IMR-90 (cell line): ENCODE results near the gene ZNF746. TPM values are rescaled to one million over a fixed set of nuclear protein-coding genes. Genes with fewer than 3 reads are reported as not detected.
A peak's percentile ranks its signal among the peaks of the same experiment; 100 is the strongest.

ENCODE experiments used
- ATAC-seq: fragments of 200-7000 bp; cut with Tn5 transposase; 2 replicates; pipeline ENCODE4 v1.9.1; 2020; ENCODE audit warnings: low read depth, mild to moderate bottlenecking, moderate library complexity
- BruUV-seq: library from RNA; stranded (reverse); fragments of 400-500 nt; replicated peaks from 2 replicates; lab custom pipeline; 2021; lab: Mats Ljungman, UMichigan
- CTCF ChIA-PET: fragments of 300-600 bp; formaldehyde crosslinking; extraction: SDS; loops from one replicate; lab custom pipeline; 2021; ENCODE audit warnings: antibody characterized with exemption; lab: Yijun Ruan, JAX
- POLR2A ChIA-PET: fragments of 300-600 bp; sonication (Branson Sonifier 250); formaldehyde crosslinking; loops from one replicate; lab custom pipeline; 2022; ENCODE audit warnings: antibody characterized with exemption; ENCODE audit not compliant: unreplicated experiment; lab: Charles Lee
- DNase-seq: peaks from one replicate; pipeline ENCODE4 v3.0.0; 2013
- H2AFZ ChIP-seq: replicated peaks from 2 replicates; pipeline ENCODE3; 2013; ENCODE audit warnings: low read length, mild to moderate bottlenecking; ENCODE audit not compliant: poor library complexity
- H2AK5ac ChIP-seq: 2 replicates; pipeline ENCODE4 v1.6.1; 2013; ENCODE audit warnings: low read depth, low read length, inconsistent platforms
- H2AK9ac ChIP-seq: replicated peaks from 2 replicates; pipeline ENCODE3; 2013; ENCODE audit warnings: mild to moderate bottlenecking, low read depth, low read length, moderate library complexity; ENCODE audit not compliant: poor library complexity
- H2BK120ac ChIP-seq: 2 replicates; pipeline ENCODE4 v1.6.1; 2013; ENCODE audit warnings: low read depth, low read length, inconsistent platforms
- H2BK15ac ChIP-seq: 3 replicates; pipeline ENCODE4 v1.6.1; 2013; ENCODE audit warnings: low read depth, low read length, inconsistent platforms
- H2BK20ac ChIP-seq: 2 replicates; pipeline ENCODE4 v1.6.1; 2013; ENCODE audit warnings: low read depth, mild to moderate bottlenecking, inconsistent platforms, low read length, moderate library complexity
- H2BK5ac ChIP-seq: 2 replicates; pipeline ENCODE4 v1.6.1; 2013; ENCODE audit warnings: mild to moderate bottlenecking, low read depth, low read length, inconsistent platforms; ENCODE audit not compliant: poor library complexity, severe bottlenecking
- H3K14ac ChIP-seq: replicated peaks from 2 replicates; pipeline ENCODE4 v1.6.1; 2013; ENCODE audit warnings: low read depth, low read length, inconsistent platforms
- H3K18ac ChIP-seq: 2 replicates; pipeline ENCODE4 v1.6.1; 2013; ENCODE audit warnings: low read depth, low read length, control low read depth
- H3K23ac ChIP-seq: 2 replicates; pipeline ENCODE4 v1.6.1; 2013; ENCODE audit warnings: low read depth, low read length, inconsistent platforms
- H3K27ac ChIP-seq: 2 replicates; pipeline ENCODE4 v1.5.1; 2013; ENCODE audit warnings: mild to moderate bottlenecking, control low read depth, low read length; ENCODE audit not compliant: insufficient read depth
- H3K27me3 ChIP-seq: 2 replicates; pipeline ENCODE4 v1.6.1; 2013; ENCODE audit warnings: low read length; ENCODE audit not compliant: control insufficient read depth, insufficient read depth
- H3K36me3 ChIP-seq: 2 replicates; pipeline ENCODE4 v1.6.1; 2013; ENCODE audit warnings: low read length, mixed read lengths; ENCODE audit not compliant: control insufficient read depth, insufficient read depth
- H3K4ac ChIP-seq: 2 replicates; pipeline ENCODE4 v1.6.1; 2013; ENCODE audit warnings: low read depth, low read length, inconsistent platforms
- H3K4me1 ChIP-seq: 2 replicates; pipeline ENCODE4 v1.6.1; 2013; ENCODE audit warnings: low read length, mixed read lengths; ENCODE audit not compliant: control insufficient read depth, insufficient read depth
- H3K4me2 ChIP-seq: 2 replicates; pipeline ENCODE4 v1.6.1; 2013; ENCODE audit warnings: low read depth, mild to moderate bottlenecking, control low read depth, low read length, moderate library complexity
- H3K4me3 ChIP-seq: 2 replicates; pipeline ENCODE4 v1.5.1; 2013; ENCODE audit warnings: low read depth, mild to moderate bottlenecking, control low read depth, low read length, moderate library complexity; ENCODE audit not compliant: insufficient read depth
- H3K56ac ChIP-seq: 2 replicates; pipeline ENCODE4 v1.6.1; 2013; ENCODE audit warnings: low read length, inconsistent platforms; ENCODE audit not compliant: insufficient read depth; ENCODE audit errors: extremely low read depth
- H3K79me1 ChIP-seq, 2 experiments: 2 replicates each; pipeline ENCODE4 v1.6.1; 2013; ENCODE audit warnings: low read length in 2 of 2, inconsistent platforms in 1 of 2, low read depth in 1 of 2
- H3K9ac ChIP-seq: 2 replicates; pipeline ENCODE4 v1.6.1; 2013; ENCODE audit warnings: low read depth, low read length, control low read depth
- H3K9me1 ChIP-seq: 2 replicates; pipeline ENCODE4 v1.6.1; 2013; ENCODE audit warnings: low read length, inconsistent platforms; ENCODE audit not compliant: insufficient read depth
- H3K9me3 ChIP-seq: 2 replicates; pipeline ENCODE4 v1.6.1; 2013; ENCODE audit warnings: low read length; ENCODE audit not compliant: control insufficient read depth, insufficient read depth
- H4K20me1 ChIP-seq: 2 replicates; pipeline ENCODE4 v1.6.1; 2013; ENCODE audit warnings: low read length, inconsistent platforms; ENCODE audit not compliant: insufficient read depth
- H4K5ac ChIP-seq: 2 replicates; pipeline ENCODE4 v1.6.1; 2013; ENCODE audit warnings: mild to moderate bottlenecking, low read depth, low read length, control low read depth
- H4K8ac ChIP-seq, 2 experiments: 2 replicates each; pipeline ENCODE4 v1.6.1; 2013; ENCODE audit warnings: low read depth in 2 of 2, low read length in 2 of 2, control low read depth in 1 of 2, inconsistent platforms in 1 of 2
- H4K91ac ChIP-seq: 2 replicates; pipeline ENCODE4 v1.6.1; 2013; ENCODE audit warnings: low read depth, low read length, inconsistent platforms; ENCODE audit not compliant: insufficient read depth
- CEBPB ChIP-seq: IDR thresholded peaks from 2 replicates; pipeline ENCODE4 v1.6.1; 2012; ENCODE audit warnings: low read depth, low read length, improper control_type of control experiment
- MAFK ChIP-seq: IDR thresholded peaks from 2 replicates; pipeline ENCODE4 v1.6.1; 2012; ENCODE audit warnings: low read depth, low read length, improper control_type of control experiment
- POLR2A ChIP-seq: IDR thresholded peaks from 2 replicates; pipeline ENCODE4 v1.6.1; 2012; ENCODE audit warnings: mild to moderate bottlenecking, low read depth, low read length
- RCOR1 ChIP-seq: IDR thresholded peaks from 2 replicates; pipeline ENCODE4 v1.6.1; 2012; ENCODE audit warnings: mild to moderate bottlenecking, low read length, improper control_type of control experiment; ENCODE audit not compliant: insufficient replicate concordance
- WGBS, 2 experiments: methylation state at CpG; one replicate each; pipeline versions ENCODE4 v1.1.5 to v1.1.7; 2013; ENCODE audit warnings: missing lambda C conversion rate in 2 of 2; ENCODE audit not compliant: insufficient read length in 1 of 2; ENCODE audit errors: extremely low coverage in 2 of 2; 5-methylcytosine and 5-hydroxymethylcytosine counted together
- dilution Hi-C: fragments of 300-500 bp; cut with HindIII; formaldehyde crosslinking; loops from one replicate; pipeline ENCODE4 v1.14.3; 2018; ENCODE audit warnings: low sequenced_read_pairs; ENCODE audit not compliant: unreplicated experiment
- in situ Hi-C: fragments of 300-500 bp; cut with MboI; formaldehyde crosslinking; loops from 3 replicates; pipeline ENCODE4 v1.14.3; 2019; ENCODE audit warnings: low sequenced_read_pairs, inconsistent platforms, mixed read lengths
- intact Hi-C: fragments of 100-400 bp; cut with micrococcal nuclease; formaldehyde crosslinking; loops from 2 replicates; pipeline ENCODE4 v1.10.0; 2022
- polyA plus RNA-seq, 3 experiments: library from polyadenylated mRNA; depleted of rRNA; stranded (reverse); fragments of >200 nt; gene quantifications; 2 replicates each; pipeline ENCODE4 v1.2.3, GENCODE V29; 2012; ENCODE audit warnings: low replicate concordance in 1 of 3
- total RNA-seq: library from RNA; depleted of rRNA; stranded (reverse); fragments of >200 nt; gene quantifications from 2 replicates; pipeline ENCODE4 v1.2.3, GENCODE V29; 2012

ZNF746 gene
- total and polyA plus RNA-seq, 2 of the 4 experiments (the other 2 are of a cell fraction), result 6.6 to 8.4 TPM

- no peak overlapping the region for H2BK15ac ChIP-seq
- 0% methylated on average over 1 of the region's 24 CpGs; no CpG with 5 or more reads in 1 of the 2 experiments for WGBS, 2 experiments
- no peak overlapping the region for H3K4me3 ChIP-seq
- ChIA-PET CTCF (interaction anchor here (1.1 to 1.5 kb wide), 2 partner anchors 16 to 162 kb away, joined by 3 read pairs; partner anchors contain the start of gene ZNF783), POLR2A (no interaction called here)
- H3K36me3 ChIP-seq, result peaks cover 1% of the 10 kb centered on the region; the same call in 1 of the 2 replicates
- in situ Hi-C loops, result no loop called here
- no peak overlapping the region for H4K91ac ChIP-seq
- no peaks in the 10 kb centered on the region; the same call in 1 of the 2 replicates for H3K9me1 ChIP-seq
- H3K4ac ChIP-seq, result no peak overlapping the region
- no TSS peak for BruUV-seq
- H2BK5ac ChIP-seq, result no peak overlapping the region
- H2AK5ac ChIP-seq, result no peak overlapping the region
- no peak overlapping the region for H2BK20ac ChIP-seq
- H2AK9ac ChIP-seq, result no peak overlapping the region
- no peaks in the 10 kb centered on the region for H3K4me1 ChIP-seq
- H3K23ac ChIP-seq, result no peak overlapping the region
- DNase-seq, result no peak
- H3K9me3 ChIP-seq, result no peaks in the 10 kb centered on the region
- intact Hi-C loops, result loop anchor here (5.0 to 10.0 kb wide), 2 partner anchors 111 to 201 kb away; no protein-coding TSS in a partner anchor
- TF ChIP-seq MAFK (no peak), POLR2A (no peak), CEBPB (no peak), RCOR1 (no peak)
- no peaks in the 10 kb centered on the region for H3K79me1 ChIP-seq
- no peak overlapping the region for H3K4me2 ChIP-seq
- no peak overlapping the region; a peak in 1 of 4 replicates for H4K8ac ChIP-seq
- H3K9ac ChIP-seq, result no peak overlapping the region
- no peaks in the 10 kb centered on the region for H3K27me3 ChIP-seq
- H2BK120ac ChIP-seq, result no peak overlapping the region
- H3K14ac ChIP-seq, result no peak overlapping the region
- peak overlapping the region; percentile 67 for H2AFZ ChIP-seq
- dilution Hi-C loops, result no loop called here
- no peak overlapping the region for H3K18ac ChIP-seq
- no peak for ATAC-seq
- H3K27ac ChIP-seq, result no peak overlapping the region
- H4K5ac ChIP-seq, result no peak overlapping the region
- H3K56ac ChIP-seq, result no peak overlapping the region
- H4K20me1 ChIP-seq, result no peaks in the 10 kb centered on the region
These were observed 74.0 kb downstream of the ZNF746 start for GRCh38 chr7:149423449-149424110.
